ENCODE results near the gene PFKFB2. TPM values are rescaled to one million over a fixed set of nuclear protein-coding genes. Genes with fewer than 3 reads are reported as not detected.

The PFKFB2 gene
- total RNA-seq, 6 experiments from 2014 or later: 2.5 to 7.0 (median 3.2) TPM

- TF ChIP-seq, protein P1, sequence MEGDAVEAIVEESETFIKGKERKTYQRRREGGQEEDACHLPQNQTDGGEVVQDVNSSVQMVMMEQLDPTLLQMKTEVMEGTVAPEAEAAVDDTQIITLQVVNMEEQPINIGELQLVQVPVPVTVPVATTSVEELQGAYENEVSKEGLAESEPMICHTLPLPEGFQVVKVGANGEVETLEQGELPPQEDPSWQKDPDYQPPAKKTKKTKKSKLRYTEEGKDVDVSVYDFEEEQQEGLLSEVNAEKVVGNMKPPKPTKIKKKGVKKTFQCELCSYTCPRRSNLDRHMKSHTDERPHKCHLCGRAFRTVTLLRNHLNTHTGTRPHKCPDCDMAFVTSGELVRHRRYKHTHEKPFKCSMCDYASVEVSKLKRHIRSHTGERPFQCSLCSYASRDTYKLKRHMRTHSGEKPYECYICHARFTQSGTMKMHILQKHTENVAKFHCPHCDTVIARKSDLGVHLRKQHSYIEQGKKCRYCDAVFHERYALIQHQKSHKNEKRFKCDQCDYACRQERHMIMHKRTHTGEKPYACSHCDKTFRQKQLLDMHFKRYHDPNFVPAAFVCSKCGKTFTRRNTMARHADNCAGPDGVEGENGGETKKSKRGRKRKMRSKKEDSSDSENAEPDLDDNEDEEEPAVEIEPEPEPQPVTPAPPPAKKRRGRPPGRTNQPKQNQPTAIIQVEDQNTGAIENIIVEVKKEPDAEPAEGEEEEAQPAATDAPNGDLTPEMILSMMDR (IDR thresholded peaks at IDR 0.05): no peak
- Mint-ChIP-seq H3K4me1 (ENCODE audit: low read depth) (peaks cover 16% of the 10 kb centered on the region), H3K36me3 (ENCODE audit: low read depth) (peaks cover 6% of the 10 kb centered on the region; the same call in 1 of the 2 replicates), H3K4me3 (no peak overlapping the region), H3K27ac (no peak overlapping the region), H3K27me3 (ENCODE audit: insufficient read depth) (no peaks in the 10 kb centered on the region; the same call in 1 of the 2 replicates), H3K9me3 (no peaks in the 10 kb centered on the region)
- no peak for DNase-seq
These were observed 16.9 kb downstream of the PFKFB2 start for GRCh38 chr1:207069858-207070506.

- TF ChIP-seq, protein P1 (IDR thresholded peaks at IDR 0.05): no peak
- Mint-ChIP-seq H3K9me3 (no peaks in the 10 kb centered on the region), H3K4me3 (no peak overlapping the region), H3K36me3 (ENCODE audit: low read depth) (peaks cover 6% of the 10 kb centered on the region; the same call in 1 of the 2 replicates), H3K27me3 (ENCODE audit: insufficient read depth) (no peaks in the 10 kb centered on the region; the same call in 1 of the 2 replicates), H3K4me1 (ENCODE audit: low read depth) (peaks cover 16% of the 10 kb centered on the region), H3K27ac (no peak overlapping the region)
- DNase-seq: no peak
These were observed 17.7 kb downstream of the PFKFB2 start for GRCh38 chr1:207070811-207071210.

DNA sequence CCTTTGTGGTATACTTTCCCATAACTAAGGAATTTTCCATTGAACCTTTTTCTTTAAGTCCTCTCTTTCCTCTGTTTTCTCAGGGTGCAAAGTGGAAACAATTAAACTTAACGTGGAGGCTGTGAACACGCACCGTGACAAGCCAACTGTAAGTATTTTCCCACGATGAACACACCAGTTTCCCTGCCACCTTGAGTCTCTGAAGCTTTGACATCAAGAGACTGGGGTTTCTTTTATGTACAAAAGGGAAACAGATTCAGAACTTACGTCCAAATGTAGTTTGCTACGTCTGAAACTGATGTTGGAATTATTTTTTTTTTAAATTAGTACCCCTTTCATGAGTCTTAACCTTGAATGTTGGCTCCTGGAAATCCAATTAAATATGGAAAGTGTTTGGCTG lies 18.4 kb downstream of the PFKFB2 start:
- no peak overlapping the region for H3K4me3 Mint-ChIP-seq
- TF ChIP-seq, protein P1 (IDR thresholded peaks at IDR 0.05): no peak
- H3K4me1 Mint-ChIP-seq (ENCODE audit: low read depth): peaks cover 21% of the 10 kb centered on the region
- DNase-seq: no peak
- no peaks in the 10 kb centered on the region for H3K9me3 Mint-ChIP-seq
- H3K36me3 Mint-ChIP-seq (ENCODE audit: low read depth): peaks cover 6% of the 10 kb centered on the region; the same call in 1 of the 2 replicates
- H3K27ac Mint-ChIP-seq: no peak overlapping the region
- H3K27me3 Mint-ChIP-seq (ENCODE audit: insufficient read depth): no peaks in the 10 kb centered on the region; the same call in 1 of the 2 replicates

DNA sequence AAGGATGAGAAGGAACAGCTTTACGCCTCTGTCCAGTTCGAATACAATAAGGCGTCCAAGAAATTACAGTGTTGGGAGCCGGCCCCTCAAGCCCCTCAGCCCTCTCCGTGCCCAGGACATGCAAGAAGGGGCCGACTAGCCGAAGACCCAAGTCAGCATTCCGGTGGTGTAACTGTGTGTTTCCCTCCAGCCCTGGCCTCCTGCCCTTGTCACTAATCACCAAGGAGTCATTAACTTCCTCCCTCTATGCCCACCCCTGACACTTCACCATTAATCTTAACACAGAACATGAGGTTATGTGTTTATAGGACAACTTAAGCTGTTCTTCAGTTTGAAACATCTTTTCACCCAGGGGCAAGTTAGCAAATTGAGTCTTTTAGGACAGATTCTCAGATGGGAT lies 19.2 kb downstream of the PFKFB2 start:
- Mint-ChIP-seq H3K36me3 (ENCODE audit: low read depth) (peaks cover 6% of the 10 kb centered on the region; the same call in 1 of the 2 replicates), H3K4me1 (ENCODE audit: low read depth) (peaks cover 29% of the 10 kb centered on the region), H3K4me3 (no peak overlapping the region), H3K27ac (no peak overlapping the region), H3K9me3 (no peaks in the 10 kb centered on the region), H3K27me3 (ENCODE audit: insufficient read depth) (no peaks in the 10 kb centered on the region; the same call in 1 of the 2 replicates)
- TF ChIP-seq, protein P1 (IDR thresholded peaks at IDR 0.05): no peak
- no peak for DNase-seq

DNA sequence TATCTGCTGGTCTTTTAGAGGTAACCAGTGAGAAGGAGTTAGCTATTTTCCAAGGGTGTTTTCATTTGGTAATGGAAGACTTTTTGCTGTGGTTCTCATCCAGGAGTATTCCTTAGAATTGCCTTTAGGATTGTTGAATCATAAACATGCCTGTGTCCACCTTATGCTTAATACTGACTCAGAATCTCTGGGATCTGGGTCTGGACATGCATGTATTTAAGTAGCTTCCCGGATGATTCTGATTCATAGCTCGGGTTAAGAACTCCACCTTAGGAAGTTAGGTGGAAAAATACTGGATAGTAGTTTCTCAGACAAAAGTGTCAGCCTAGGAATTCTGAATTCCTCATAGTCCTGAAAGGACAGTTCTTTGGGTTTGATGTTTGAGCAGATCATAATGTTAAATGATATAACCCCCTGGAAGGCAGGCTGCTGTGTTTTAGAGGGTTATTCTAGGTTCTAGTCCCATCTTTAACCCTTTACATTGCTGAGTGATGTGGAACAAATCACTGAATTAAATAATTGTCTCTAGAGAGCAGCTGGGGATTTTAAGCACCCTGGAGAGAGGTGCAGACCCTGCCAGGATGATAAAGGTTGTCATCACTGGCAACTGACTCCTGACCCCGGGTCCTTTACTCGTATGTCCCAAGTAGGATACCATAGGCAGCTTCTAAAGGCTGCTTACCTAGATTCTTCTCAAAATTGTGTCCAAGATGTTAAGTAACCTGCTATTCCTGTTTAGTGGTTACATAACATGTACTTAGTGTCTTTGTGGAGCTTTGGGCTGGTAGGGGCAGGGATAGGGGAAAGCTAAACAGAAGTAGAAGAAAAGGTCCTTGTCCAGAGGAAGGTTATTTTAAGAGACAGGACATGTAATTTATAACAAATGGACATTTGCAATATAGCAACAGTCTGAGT lies 21.1 kb downstream of the PFKFB2 start:
- no peak overlapping the region for H3K4me3 Mint-ChIP-seq
- H3K9me3 Mint-ChIP-seq: no peaks in the 10 kb centered on the region
- no peaks in the 10 kb centered on the region; the same call in 1 of the 2 replicates for H3K27me3 Mint-ChIP-seq (ENCODE audit: insufficient read depth)
- peaks cover 3% of the 10 kb centered on the region; the same call in 1 of the 2 replicates for H3K36me3 Mint-ChIP-seq (ENCODE audit: low read depth)
- DNase-seq: peak; percentile 58
- TF ChIP-seq, protein P1 (IDR thresholded peaks at IDR 0.05): no peak
- no peak overlapping the region for H3K27ac Mint-ChIP-seq
- peaks cover 37% of the 10 kb centered on the region for H3K4me1 Mint-ChIP-seq (ENCODE audit: low read depth)
